ENCODE data around the gene F2RL2.

DNA sequence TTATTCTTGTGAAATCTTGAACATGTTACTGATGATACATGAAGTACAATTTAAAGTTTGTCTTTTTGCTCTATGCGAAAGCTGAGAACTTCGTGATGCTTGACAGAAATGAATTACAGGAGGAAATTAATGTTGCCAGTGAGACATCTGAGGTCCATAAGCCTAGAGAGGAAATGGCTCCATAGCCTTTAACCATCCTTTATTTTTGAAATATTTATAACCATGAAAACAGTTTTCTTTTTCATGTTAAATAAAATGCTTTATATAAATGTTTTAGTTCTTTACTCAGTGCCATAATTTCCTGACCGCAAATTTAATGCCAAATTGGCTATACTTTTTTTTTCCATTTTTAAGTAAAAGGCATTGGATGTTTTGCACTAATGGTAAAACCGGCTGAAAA, 29.1 kb downstream of the F2RL2 start:
- TF ChIP-seq, protein P1, sequence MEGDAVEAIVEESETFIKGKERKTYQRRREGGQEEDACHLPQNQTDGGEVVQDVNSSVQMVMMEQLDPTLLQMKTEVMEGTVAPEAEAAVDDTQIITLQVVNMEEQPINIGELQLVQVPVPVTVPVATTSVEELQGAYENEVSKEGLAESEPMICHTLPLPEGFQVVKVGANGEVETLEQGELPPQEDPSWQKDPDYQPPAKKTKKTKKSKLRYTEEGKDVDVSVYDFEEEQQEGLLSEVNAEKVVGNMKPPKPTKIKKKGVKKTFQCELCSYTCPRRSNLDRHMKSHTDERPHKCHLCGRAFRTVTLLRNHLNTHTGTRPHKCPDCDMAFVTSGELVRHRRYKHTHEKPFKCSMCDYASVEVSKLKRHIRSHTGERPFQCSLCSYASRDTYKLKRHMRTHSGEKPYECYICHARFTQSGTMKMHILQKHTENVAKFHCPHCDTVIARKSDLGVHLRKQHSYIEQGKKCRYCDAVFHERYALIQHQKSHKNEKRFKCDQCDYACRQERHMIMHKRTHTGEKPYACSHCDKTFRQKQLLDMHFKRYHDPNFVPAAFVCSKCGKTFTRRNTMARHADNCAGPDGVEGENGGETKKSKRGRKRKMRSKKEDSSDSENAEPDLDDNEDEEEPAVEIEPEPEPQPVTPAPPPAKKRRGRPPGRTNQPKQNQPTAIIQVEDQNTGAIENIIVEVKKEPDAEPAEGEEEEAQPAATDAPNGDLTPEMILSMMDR (conservative IDR thresholded peaks at IDR 0.05; ENCODE audit: low read depth, low read length) = no peak
- TF ChIP-seq, protein P2, sequence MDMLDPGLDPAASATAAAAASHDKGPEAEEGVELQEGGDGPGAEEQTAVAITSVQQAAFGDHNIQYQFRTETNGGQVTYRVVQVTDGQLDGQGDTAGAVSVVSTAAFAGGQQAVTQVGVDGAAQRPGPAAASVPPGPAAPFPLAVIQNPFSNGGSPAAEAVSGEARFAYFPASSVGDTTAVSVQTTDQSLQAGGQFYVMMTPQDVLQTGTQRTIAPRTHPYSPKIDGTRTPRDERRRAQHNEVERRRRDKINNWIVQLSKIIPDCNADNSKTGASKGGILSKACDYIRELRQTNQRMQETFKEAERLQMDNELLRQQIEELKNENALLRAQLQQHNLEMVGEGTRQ (IDR thresholded peaks at IDR 0.05; ENCODE audit: low read depth, low read length) = no peak
- TF ChIP-seq RAD21 (IDR thresholded peaks at IDR 0.05; ENCODE audit: low read length) (no peak), POLR2A (IDR thresholded peaks at IDR 0.05; ENCODE audit: low read depth, low read length) (no peak), RFX5 (IDR thresholded peaks at IDR 0.05; ENCODE audit: low read depth, low read length) (no peak)

Measured in IMR-90 (cell line).